GM19239 (cell line): ENCODE measurements around the gene P2RX4.
A peak's percentile ranks its signal among the peaks of the same experiment; 100 is the strongest.
"Not testable (repeated sequence)": the region's sequence is repeated elsewhere in the genome, so short reads cannot be mapped to it uniquely, and the experiment has no call there.

Experiments
- DNase-seq: peaks from one replicate; pipeline ENCODE4 v3.0.0; 2011; ENCODE audit warnings: low spot score; ENCODE audit not compliant: insufficient read length
- FAIRE-seq: peaks from 2 replicates; lab custom pipeline; 2011; peaks lifted over from hg19 to GRCh38; lab: Jason Lieb, UNC

The P2RX4 gene

GRCh38 chr12:121264135-121264534, 54.2 kb downstream of the P2RX4 start:
- DNase-seq (no peak), FAIRE-seq (no peak)

- DNase-seq: no peak
- no peak for FAIRE-seq
These were observed 55.1 kb downstream of the P2RX4 start for GRCh38 chr12:121264951-121265515.

DNA sequence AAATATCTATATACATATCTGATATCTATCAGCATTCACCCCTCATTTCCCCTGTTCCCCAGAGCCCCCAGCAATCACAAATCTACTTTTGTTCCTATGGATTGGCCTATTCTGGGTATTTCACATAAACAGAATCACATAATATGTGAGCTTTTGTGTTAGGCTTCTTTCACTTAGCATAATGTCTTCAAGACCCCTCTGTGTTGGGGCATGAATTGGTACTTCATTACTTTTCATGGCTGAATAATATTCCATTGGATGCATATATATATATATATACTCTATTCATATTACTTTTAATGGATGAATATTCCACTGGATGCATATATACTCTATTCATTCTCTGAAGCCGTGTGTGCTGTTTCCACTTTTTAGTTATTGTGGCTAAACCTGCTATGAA, 57.9 kb downstream of the P2RX4 start:
- DNase-seq (no peak), FAIRE-seq (no peak)

DNA sequence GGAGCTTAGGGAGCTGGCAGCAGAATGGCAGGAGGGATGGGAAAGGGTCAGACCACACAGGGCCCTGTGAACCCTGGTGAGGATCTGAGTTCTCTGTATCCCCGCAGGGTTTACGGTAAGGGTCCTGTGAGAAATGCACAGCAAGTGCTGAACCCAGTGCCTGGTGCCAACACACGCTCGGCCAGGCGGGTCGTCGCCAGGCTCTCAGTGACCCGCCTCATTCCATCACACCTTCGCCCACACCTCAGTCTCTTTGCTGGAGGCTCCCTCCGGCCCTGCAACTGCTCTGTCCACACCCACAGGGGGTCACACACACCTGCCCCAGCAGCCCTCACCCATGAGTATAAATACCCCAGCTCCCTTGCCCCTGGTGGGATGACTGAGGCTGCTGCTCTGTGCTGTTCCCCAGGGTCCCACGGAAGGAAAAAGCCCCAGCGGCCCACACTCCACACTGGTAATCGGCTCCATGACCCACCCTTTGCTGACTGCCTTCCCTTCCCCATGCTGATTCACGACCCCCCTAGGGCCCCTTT, 63.5 kb downstream of the P2RX4 start:
- no peak for FAIRE-seq

GRCh38 chr12:121274036-121274763, 64.3 kb downstream of the P2RX4 start:
- no peak for DNase-seq
- no peak for FAIRE-seq

More for the DNA sequence above, 63.5 kb downstream of the P2RX4 start:
- DNase-seq: no peak

DNA sequence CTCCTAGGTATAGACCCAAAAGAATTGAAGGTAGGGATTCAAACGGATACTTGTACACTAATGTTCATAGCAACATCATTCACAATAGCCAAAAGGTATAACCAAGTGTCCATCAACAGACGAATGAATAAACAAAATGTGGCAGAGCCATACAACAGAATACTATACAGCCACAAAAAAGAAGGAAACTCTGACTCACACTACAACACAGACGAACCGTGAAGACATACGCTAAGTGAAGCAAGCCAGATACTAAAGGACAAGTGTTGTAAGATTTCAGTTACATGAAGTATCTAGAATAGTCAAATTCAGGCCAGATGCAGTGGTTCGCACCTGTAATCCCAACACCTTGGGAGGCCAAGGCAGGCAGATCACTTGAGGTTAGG, 67.4 kb downstream of the P2RX4 start:
- FAIRE-seq (peak; percentile 31), DNase-seq (no peak)

DNA sequence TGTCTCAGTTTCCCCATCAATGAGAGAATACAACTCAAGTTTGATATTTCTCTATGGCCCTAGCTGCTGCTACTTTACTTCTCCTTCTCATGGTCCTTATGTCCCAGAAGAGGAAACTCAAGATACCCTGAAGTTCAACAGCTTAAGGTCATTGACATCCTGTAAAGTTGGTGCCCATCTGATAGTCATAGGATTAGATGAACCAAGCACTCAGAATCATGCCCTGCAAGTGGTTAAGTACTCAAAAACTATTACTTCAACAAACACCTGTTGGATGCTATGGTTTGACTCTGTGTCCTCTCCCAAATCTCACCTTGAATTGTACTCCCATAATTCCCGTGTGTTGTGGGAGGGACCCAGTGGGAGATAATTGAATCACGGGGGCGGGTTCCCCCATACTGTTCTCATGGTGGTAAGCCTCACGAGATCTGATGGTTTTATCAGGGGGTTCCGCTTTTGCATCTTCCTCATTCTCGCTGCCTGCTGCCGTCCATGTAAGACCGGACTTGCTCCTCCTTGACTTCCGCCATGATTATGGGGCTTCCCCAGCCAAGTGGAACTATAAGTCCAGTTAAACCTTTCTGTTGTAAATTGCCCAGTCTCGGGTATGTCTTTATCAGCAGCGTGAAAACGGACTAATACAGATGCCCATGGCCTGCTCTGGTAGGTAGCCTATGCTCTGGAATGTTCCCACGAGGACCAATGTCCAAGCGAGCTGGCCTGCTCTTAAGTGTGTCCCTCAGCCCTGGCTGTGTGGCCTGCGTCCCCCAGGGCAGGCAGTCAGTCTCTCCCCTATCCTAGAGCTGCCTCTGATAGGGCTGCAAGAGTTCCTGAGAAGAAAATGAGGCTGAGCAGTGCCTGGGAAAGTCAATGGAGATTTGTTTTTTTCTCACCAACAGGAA, 68.5 kb downstream of the P2RX4 start:
- FAIRE-seq (no peak), DNase-seq (no peak)

GRCh38 chr12:121279071-121279375, 69.1 kb downstream of the P2RX4 start:
- DNase-seq (no peak), FAIRE-seq (no peak)

GRCh38 chr12:121279507-121279915, 69.6 kb downstream of the P2RX4 start:
- DNase-seq (no peak), FAIRE-seq (no peak)

GRCh38 chr12:121280531-121280930, 70.6 kb downstream of the P2RX4 start:
- not testable (repeated sequence) for FAIRE-seq, DNase-seq

- not testable (repeated sequence) for DNase-seq, FAIRE-seq
These were observed 71.2 kb downstream of the P2RX4 start for GRCh38 chr12:121281116-121281515.

- DNase-seq: no peak
- FAIRE-seq: no peak
These were observed 72.3 kb downstream of the P2RX4 start for GRCh38 chr12:121282072-121282742.

- not testable (repeated sequence) for DNase-seq, FAIRE-seq
These were observed 73.0 kb downstream of the P2RX4 start for GRCh38 chr12:121282910-121283309.

DNA sequence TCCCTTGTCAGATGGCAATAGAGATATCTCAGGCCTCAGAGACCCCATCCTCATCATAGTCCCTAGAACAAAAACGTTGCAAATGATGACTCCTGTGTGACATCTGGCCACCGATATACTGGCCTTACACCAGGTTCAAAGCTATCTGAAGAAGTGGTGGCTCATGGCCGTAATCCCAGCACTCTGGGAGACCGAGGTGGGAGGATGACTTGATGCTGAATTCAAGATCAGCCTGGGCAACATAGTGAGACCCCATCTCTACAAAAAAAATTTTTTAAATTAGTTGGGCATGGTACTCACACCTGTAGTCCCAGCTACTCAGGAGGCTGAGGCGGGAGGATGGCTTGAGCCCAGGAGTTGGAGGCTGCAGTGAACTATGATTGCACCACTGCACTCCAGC, 73.5 kb downstream of the P2RX4 start:
- FAIRE-seq (no peak), DNase-seq (no peak)
